Measurements from ENCODE around the gene PGBD1.

The PGBD1 gene

GRCh38 chr6:28335040-28335563, 53.7 kb downstream of the PGBD1 start:
- no peak for DNase-seq (ENCODE audit: low spot score)

- peak; percentile 94 for DNase-seq (ENCODE audit: low spot score)
Observed at GRCh38 chr6:28335564-28336283, 54.4 kb downstream of the PGBD1 start, which contains the start of gene ZSCAN31. ZSCAN31 (minus strand) TSS chr6:28336148; CDS start chr6:28329683, 6,465 bp downstream.

- DNase-seq (ENCODE audit: low spot score), result no peak
Observed at GRCh38 chr6:28336284-28337120, 55.1 kb downstream of the PGBD1 start.

- DNase-seq (ENCODE audit: low spot score), result no peak
Observed at GRCh38 chr6:28337121-28337520, 55.7 kb downstream of the PGBD1 start.

GRCh38 chr6:28340310-28341095, 59.1 kb downstream of the PGBD1 start:
- no peak for DNase-seq (ENCODE audit: low spot score)

- DNase-seq (ENCODE audit: low spot score), result no peak
Observed at GRCh38 chr6:28343898-28344677, 62.7 kb downstream of the PGBD1 start.

- DNase-seq (ENCODE audit: low spot score), result no peak
Observed at GRCh38 chr6:28345201-28345600, 63.8 kb downstream of the PGBD1 start.

- no peak for DNase-seq (ENCODE audit: low spot score)
Observed at GRCh38 chr6:28347119-28347518, 65.7 kb downstream of the PGBD1 start.

GRCh38 chr6:28349344-28349891, 68.0 kb downstream of the PGBD1 start:
- no peak for DNase-seq (ENCODE audit: low spot score)

GRCh38 chr6:28349892-28350737, 68.7 kb downstream of the PGBD1 start, which contains the start of gene ZKSCAN3:
ZKSCAN3 (plus strand) TSS chr6:28349947; CDS start chr6:28359587, 9,640 bp downstream.
- DNase-seq (ENCODE audit: low spot score), result peak; percentile 77

GRCh38 chr6:28351087-28351486, 69.7 kb downstream of the PGBD1 start:
- no peak for DNase-seq (ENCODE audit: low spot score)

- DNase-seq (ENCODE audit: low spot score), result no peak
Observed at GRCh38 chr6:28351493-28351925, 70.1 kb downstream of the PGBD1 start.
